Neural crest cell (in vitro differentiated cells): ENCODE data around the gene IFNLR1. TPM values are rescaled to one million over a fixed set of nuclear protein-coding genes. Genes with fewer than 3 reads are reported as not detected.

Experiments used
- DNase-seq: peaks from one replicate; pipeline ENCODE4 v3.0.0; 2021; ENCODE audit warnings: low read depth, mixed read lengths, low spot score
- H3K27ac Mint-ChIP-seq: one replicate; pipeline ENCODE4 v1.8.0; 2021; ENCODE audit warnings: mild to moderate bottlenecking, mixed read lengths; ENCODE audit not compliant: unreplicated experiment
- H3K27me3 Mint-ChIP-seq: 2 replicates; pipeline ENCODE4 v1.8.0; 2021; ENCODE audit warnings: low read depth, mild to moderate bottlenecking, mixed read lengths
- H3K36me3 Mint-ChIP-seq: 2 replicates; pipeline ENCODE4 v1.8.0; 2021; ENCODE audit warnings: low read depth, mild to moderate bottlenecking, mixed read lengths
- H3K4me1 Mint-ChIP-seq: 2 replicates; pipeline ENCODE4 v1.8.0; 2021; ENCODE audit warnings: mixed read lengths
- H3K4me3 Mint-ChIP-seq: one replicate; pipeline ENCODE4 v1.8.0; 2021; ENCODE audit warnings: mild to moderate bottlenecking, mixed read lengths
- H3K9me3 Mint-ChIP-seq: 2 replicates; pipeline ENCODE4 v1.8.0; 2021; ENCODE audit warnings: mixed read lengths
- CTCF ChIP-seq: fragments of 200-600 bp; sonication (generic); conservative IDR thresholded peaks from 2 replicates; pipeline ENCODE4 v1.5.0; 2021; ENCODE audit warnings: antibody characterized with exemption, mild to moderate bottlenecking
- total RNA-seq: library from RNA; stranded (reverse); gene quantifications from 2 replicates; pipeline ENCODE4 v1.2.1, GENCODE V29; 2021

Gene IFNLR1
- total RNA-seq, 1 donor from 2014 or later: 0.21 TPM

- Mint-ChIP-seq H3K36me3 (no peaks in the 10 kb centered on the region), H3K4me3 (no peak overlapping the region), H3K4me1 (peaks cover 13% of the 10 kb centered on the region), H3K27ac (no peak overlapping the region), H3K27me3 (no peaks in the 10 kb centered on the region), H3K9me3 (no peaks in the 10 kb centered on the region)
- no peak for TF ChIP-seq CTCF
- no peak for DNase-seq
Measured at GRCh38 chr1:24133819-24134218, 53.3 kb downstream of the IFNLR1 start.

DNA sequence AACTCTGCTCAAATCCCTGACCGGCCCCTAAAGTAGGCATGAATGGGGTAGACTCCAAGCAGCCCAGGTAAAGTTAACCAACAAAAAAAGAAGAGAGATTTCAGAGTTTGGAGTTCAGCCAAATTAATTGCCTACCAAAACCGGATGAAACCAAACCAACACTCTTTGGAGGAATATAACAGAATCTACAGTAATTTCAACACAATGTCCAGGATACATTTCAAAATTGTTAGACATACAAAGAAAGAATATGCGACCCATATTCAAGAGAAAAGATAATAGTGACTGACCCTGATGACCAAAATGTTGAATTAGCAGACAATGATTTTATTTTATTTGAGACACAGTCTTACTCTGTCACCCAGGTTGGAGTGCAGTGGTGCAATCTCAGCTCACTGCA, 56.7 kb downstream of the IFNLR1 start:
- Mint-ChIP-seq H3K27me3 (no peaks in the 10 kb centered on the region), H3K4me3 (no peak overlapping the region), H3K36me3 (no peaks in the 10 kb centered on the region), H3K9me3 (no peaks in the 10 kb centered on the region), H3K27ac (no peak overlapping the region), H3K4me1 (no peaks in the 10 kb centered on the region)
- TF ChIP-seq CTCF: no peak
- no peak for DNase-seq

- Mint-ChIP-seq H3K4me3 (no peak overlapping the region), H3K4me1 (no peaks in the 10 kb centered on the region), H3K27ac (no peak overlapping the region), H3K36me3 (no peaks in the 10 kb centered on the region), H3K27me3 (no peaks in the 10 kb centered on the region), H3K9me3 (no peaks in the 10 kb centered on the region)
- no peak for DNase-seq
- no peak for TF ChIP-seq CTCF
Measured at GRCh38 chr1:24127801-24128363, 59.2 kb downstream of the IFNLR1 start.

DNA sequence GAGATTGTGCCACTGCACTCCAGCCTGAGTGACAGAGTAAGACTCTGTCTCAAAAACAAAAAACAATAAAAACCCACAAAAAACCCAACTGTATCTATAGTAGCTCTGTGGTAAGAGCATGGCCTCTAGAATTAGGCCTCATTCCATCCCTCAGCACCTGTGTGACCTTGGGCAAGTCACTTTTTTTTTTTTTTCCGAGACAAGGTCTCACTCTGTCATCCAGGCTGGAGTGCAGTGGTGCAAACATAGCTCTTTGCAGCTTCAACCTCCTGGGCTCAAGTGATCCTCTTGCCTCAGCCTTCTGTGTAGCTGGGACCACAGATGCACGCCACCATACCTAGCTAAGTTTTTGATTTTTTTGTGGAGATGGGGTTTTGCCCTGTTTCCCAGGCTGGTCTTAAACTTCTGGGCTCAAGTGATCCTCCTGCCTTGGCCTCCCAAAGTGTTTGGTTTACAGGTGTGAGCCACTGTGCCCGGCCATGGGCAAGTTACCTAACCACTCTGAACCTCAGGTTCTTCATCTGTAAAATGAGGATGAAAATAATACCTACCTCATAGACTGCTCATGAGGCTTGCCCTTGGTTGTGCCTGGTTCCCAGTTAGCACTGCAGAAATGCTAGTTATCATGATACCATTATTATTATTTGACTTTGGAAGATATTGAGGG, 59.8 kb downstream of the IFNLR1 start:
- no peak for TF ChIP-seq CTCF
- H3K4me3 Mint-ChIP-seq: no peak overlapping the region
- H3K36me3 Mint-ChIP-seq: no peaks in the 10 kb centered on the region
- no peaks in the 10 kb centered on the region for H3K27me3 Mint-ChIP-seq
- no peaks in the 10 kb centered on the region for H3K9me3 Mint-ChIP-seq
- no peaks in the 10 kb centered on the region for H3K4me1 Mint-ChIP-seq
- DNase-seq: no peak
- no peak overlapping the region for H3K27ac Mint-ChIP-seq

GRCh38 chr1:24126672-24127023, 60.4 kb downstream of the IFNLR1 start:
- TF ChIP-seq CTCF: no peak

More at GRCh38 chr1:24126672-24127023, 60.4 kb downstream of the IFNLR1 start:
- no peaks in the 10 kb centered on the region for H3K27me3 Mint-ChIP-seq
- H3K36me3 Mint-ChIP-seq: no peaks in the 10 kb centered on the region
- no peak overlapping the region for H3K27ac Mint-ChIP-seq
- H3K4me1 Mint-ChIP-seq: no peaks in the 10 kb centered on the region
- H3K9me3 Mint-ChIP-seq: no peaks in the 10 kb centered on the region
- DNase-seq: no peak
- H3K4me3 Mint-ChIP-seq: no peak overlapping the region
